B cell (primary cell): Measurements from ENCODE around the gene ELF1. TPM values are rescaled to one million over a fixed set of nuclear protein-coding genes. Genes with fewer than 3 reads are reported as not detected.
A peak's percentile ranks its signal among the peaks of the same experiment; 100 is the strongest.

Source experiments
- ATAC-seq: fragments of 200-7000 bp; cut with Tn5 transposase; one replicate; pipeline ENCODE4 v1.10.0; 2021; ENCODE audit warnings: low read depth, mild to moderate bottlenecking, moderate number of reproducible peaks, moderate library complexity
- CTCF ChIA-PET: fragments of 350-600 bp; sonication (Branson Sonifier 250); formaldehyde crosslinking; loops from one replicate; lab custom pipeline; 2021; ENCODE audit warnings: antibody characterized with exemption, inconsistent platforms; lab: Charles Lee
- POLR2A ChIA-PET: fragments of 350-600 bp; sonication (Branson Sonifier 250); formaldehyde crosslinking; loops from one replicate; lab custom pipeline; 2021; ENCODE audit warnings: antibody characterized with exemption; lab: Charles Lee
- DNase-seq: peaks from one replicate; pipeline ENCODE4 v3.0.0; 2013
- H2AFZ ChIP-seq: 2 replicates; pipeline ENCODE4 v1.6.1; 2012; ENCODE audit warnings: mild to moderate bottlenecking, low read depth, low read length; ENCODE audit not compliant: insufficient read depth, poor library complexity, severe bottlenecking
- H3K27ac ChIP-seq, 2 donors: 1 replicate in 1 of 2; 2 replicates in 1 of 2; pipeline ENCODE4 v1.5.1; 2012 to 2013; ENCODE audit warnings: low read length in 2 of 2, mild to moderate bottlenecking in 2 of 2, moderate library complexity in 1 of 2
- H3K27me3 ChIP-seq, 4 experiments: fragments of 200-600 bp in 1 of 4; sonication (generic) in 1 of 4; replicated peaks in 1 of 4; 1 replicate in 2 of 4; 2 replicates in 2 of 4; pipeline versions ENCODE4 v1.6.1 to v1.7.0; 2013 to 2016; ENCODE audit warnings: low read length in 3 of 4, mild to moderate bottlenecking in 2 of 4, mixed read lengths in 1 of 4, moderate library complexity in 1 of 4; ENCODE audit not compliant: insufficient read depth in 4 of 4, control insufficient read depth in 3 of 4; ENCODE audit errors: control extremely low read depth in 1 of 4
- H3K36me3 ChIP-seq, 2 experiments: replicated peaks in 1 of 2; 1 replicate in 1 of 2; 2 replicates in 1 of 2; pipeline versions ENCODE4 v1.6.1 to v1.7.1; 2013; ENCODE audit warnings: low read length in 1 of 2; ENCODE audit not compliant: insufficient read depth in 2 of 2, control insufficient read depth in 1 of 2; ENCODE audit errors: control extremely low read depth in 1 of 2, extremely low read depth in 1 of 2
- H3K4me1 ChIP-seq, 2 donors: fragments of 200-600 bp in 1 of 2; sonication (generic) in 1 of 2; 1 replicate in 1 of 2; 2 replicates in 1 of 2; pipeline versions ENCODE4 v1.5.1 to v1.6.1; 2013 to 2017; ENCODE audit warnings: low read length in 2 of 2; ENCODE audit not compliant: control insufficient read depth in 2 of 2, insufficient read depth in 2 of 2
- H3K4me2 ChIP-seq: replicated peaks from 2 replicates; pipeline ENCODE3; 2012; ENCODE audit warnings: mild to moderate bottlenecking, low read depth, low read length; ENCODE audit not compliant: poor library complexity, severe bottlenecking
- H3K4me3 ChIP-seq, 5 experiments: fragments of 200-600 bp in 1 of 5; sonication (generic) in 1 of 5; 1 replicate in 3 of 5; 2 replicates in 2 of 5; pipeline versions ENCODE4 v1.5.1 to v1.7.0; 2011 to 2016; ENCODE audit warnings: low read length in 4 of 5, mild to moderate bottlenecking in 4 of 5, low read depth in 2 of 5, control low read depth in 1 of 5, moderate library complexity in 1 of 5; ENCODE audit not compliant: insufficient read depth in 1 of 5; ENCODE audit errors: control extremely low read depth in 1 of 5, extremely low read depth in 1 of 5
- H3K79me2 ChIP-seq: fragments of 200-600 bp; sonication (generic); one replicate; pipeline ENCODE4 v1.6.0; 2016; ENCODE audit warnings: low read length; ENCODE audit not compliant: control insufficient read depth, insufficient read depth
- H3K9ac ChIP-seq: fragments of 200-600 bp; sonication (generic); 2 replicates; pipeline ENCODE4 v1.6.1; 2017; ENCODE audit warnings: mild to moderate bottlenecking, low read length, moderate library complexity
- H3K9me3 ChIP-seq, 3 donors: one replicate each; pipeline versions ENCODE4 v1.6.1 to v1.7.1; 2013; ENCODE audit warnings: low read length in 2 of 3; ENCODE audit not compliant: control insufficient read depth in 2 of 3, insufficient read depth in 1 of 3; ENCODE audit errors: control extremely low read depth in 1 of 3
- H4K20me1 ChIP-seq: 2 replicates; pipeline ENCODE4 v1.6.0; 2012; ENCODE audit warnings: mild to moderate bottlenecking, low read length; ENCODE audit not compliant: insufficient read depth, control insufficient read depth, poor library complexity, severe bottlenecking
- H3K27ac Mint-ChIP-seq: one replicate; pipeline ENCODE4 v1.8.0; 2021; ENCODE audit warnings: mixed read lengths
- H3K27me3 Mint-ChIP-seq: one replicate; pipeline ENCODE4 v1.8.0; 2021; ENCODE audit warnings: mixed read lengths
- H3K4me1 Mint-ChIP-seq: one replicate; pipeline ENCODE4 v1.8.0; 2021; ENCODE audit warnings: mixed read lengths
- H3K4me3 Mint-ChIP-seq: one replicate; pipeline ENCODE4 v1.8.0; 2021; ENCODE audit warnings: mixed read lengths
- H3K9me3 Mint-ChIP-seq: one replicate; pipeline ENCODE4 v1.8.0; 2022; ENCODE audit warnings: mixed read lengths; ENCODE audit not compliant: insufficient read depth
- CTCF ChIP-seq: fragments of 200-600 bp; IDR thresholded peaks from one replicate; pipeline ENCODE4 v1.8.0; 2022; ENCODE audit warnings: antibody characterized with exemption, mild to moderate bottlenecking
- EZH2 ChIP-seq: IDR thresholded peaks from 2 replicates; pipeline ENCODE4 v1.6.1; 2012; ENCODE audit warnings: borderline replicate concordance, low read depth, mild to moderate bottlenecking, moderate library complexity, low read length; ENCODE audit not compliant: insufficient read depth, poor library complexity, severe bottlenecking
- WGBS: methylation state at CpG from one replicate; pipeline ENCODE4 v1.1.5; 2013; ENCODE audit warnings: missing lambda C conversion rate; ENCODE audit not compliant: insufficient coverage; 5-methylcytosine and 5-hydroxymethylcytosine counted together
- intact Hi-C: fragments of 100-400 bp; cut with micrococcal nuclease; formaldehyde crosslinking; loops from one replicate; pipeline ENCODE4 v1.10.0; 2022
- polyA plus RNA-seq: library from polyadenylated mRNA; depleted of rRNA; stranded (reverse); fragments of >200 nt; gene quantifications from 2 replicates; pipeline ENCODE4 v1.2.3, GENCODE V29; 2012
- total RNA-seq, 2 donors: library from RNA; stranded (reverse); fragments of 120-200 nt in 1 of 2; gene quantifications; 1 replicate in 1 of 2; 2 replicates in 1 of 2; pipeline versions ENCODE4 v1.2.3 to v1.2.4, GENCODE V29; 2013 to 2022

The ELF1 gene
- total and polyA plus RNA-seq, 2 donors (not counting 1 experiment from before 2014, with no cell fraction given), result 62.0 to 186 TPM

GRCh38 chr13:41052441-41052840, 33.3 kb upstream of the ELF1 start:
- intact Hi-C loops, result no loop called here
- CTCF ChIA-PET, result interaction anchor here (1.1 to 4.6 kb wide), 5 partner anchors 22 to 169 kb away, joined by 5 to 63 read pairs (median 31); partner anchors contain the start of gene ELF1
- POLR2A ChIA-PET, result no interaction called here
- ATAC-seq (no peak), DNase-seq (no peak)
- TF ChIP-seq CTCF (no peak), EZH2 (no peak)
- Mint-ChIP-seq H3K27ac (no peak overlapping the region), H3K9me3 (no peaks in the 10 kb centered on the region), H3K4me3 (no peak overlapping the region), H3K4me1 (peaks cover 56% of the 10 kb centered on the region), H3K27me3 (no peaks in the 10 kb centered on the region)
- Histone ChIP-seq H3K9me3 (peaks cover 0 to 6% (median 0%) of the 10 kb centered on the region in 3 donors), H3K27ac (no peak overlapping the region), H4K20me1 (no peaks in the 10 kb centered on the region), H2AFZ (no peak overlapping the region), H3K4me2 (peak overlapping the region; percentile 68), H3K9ac (no peak overlapping the region), H3K4me3 (no peak overlapping the region), H3K36me3 (no peaks in the 10 kb centered on the region), H3K27me3 (no peaks in the 10 kb centered on the region), H3K79me2 (peaks cover 87% of the 10 kb centered on the region), H3K4me1 (peaks cover 31 to 38% of the 10 kb centered on the region in 2 donors)
- 100% methylated on average over 2 of the region's 3 CpGs for WGBS

- POLR2A ChIA-PET, result no interaction called here
- Mint-ChIP-seq H3K9me3 (no peaks in the 10 kb centered on the region), H3K27ac (no peak overlapping the region), H3K4me3 (no peak overlapping the region), H3K27me3 (no peaks in the 10 kb centered on the region), H3K4me1 (peaks cover 39% of the 10 kb centered on the region)
- H3K4me3 ChIP-seq, result no peak overlapping the region
- CTCF ChIA-PET, result no interaction called here
- no peak overlapping the region for H3K9ac ChIP-seq
- WGBS, result 94% methylated on average over 3 of the region's 4 CpGs
- H3K4me1 ChIP-seq, result peaks cover 30 to 32% of the 10 kb centered on the region in 2 donors
- DNase-seq, result no peak
- H3K79me2 ChIP-seq, result peaks cover 65% of the 10 kb centered on the region
- H3K27me3 ChIP-seq, result no peaks in the 10 kb centered on the region
- intact Hi-C loops, result no loop called here
- H3K9me3 ChIP-seq, result peaks cover 0 to 6% (median 0%) of the 10 kb centered on the region in 3 donors
- H2AFZ ChIP-seq, result no peak overlapping the region
- no peaks in the 10 kb centered on the region for H4K20me1 ChIP-seq
- no peak for ATAC-seq
- H3K36me3 ChIP-seq, result no peaks in the 10 kb centered on the region
- no peak overlapping the region for H3K4me2 ChIP-seq
- TF ChIP-seq CTCF, result no peak
- TF ChIP-seq EZH2, result no peak
- no peak overlapping the region for H3K27ac ChIP-seq
These were observed 30.6 kb upstream of the ELF1 start for GRCh38 chr13:41049480-41050440.
